D721Med (cell line): ENCODE data around the gene DNMT3A.

ENCODE experiments used
- DNase-seq: peaks from one replicate; pipeline ENCODE4 v3.0.0; 2011; ENCODE audit warnings: low spot score; ENCODE audit not compliant: insufficient read length
- FAIRE-seq: peaks from 2 replicates; lab custom pipeline; 2011; peaks lifted over from hg19 to GRCh38; lab: Jason Lieb, UNC
- TF ChIP-seq, protein P1 (sequence below): IDR thresholded peaks from 2 replicates; pipeline ENCODE4 v1.5.1; 2012; ENCODE audit warnings: mild to moderate bottlenecking, control low read depth; ENCODE audit not compliant: insufficient read depth; ENCODE audit errors: missing control alignments

DNMT3A gene

GRCh38 chr2:25338401-25338800 lies 3.3 kb downstream of the DNMT3A start:
- no peak for FAIRE-seq

DNA sequence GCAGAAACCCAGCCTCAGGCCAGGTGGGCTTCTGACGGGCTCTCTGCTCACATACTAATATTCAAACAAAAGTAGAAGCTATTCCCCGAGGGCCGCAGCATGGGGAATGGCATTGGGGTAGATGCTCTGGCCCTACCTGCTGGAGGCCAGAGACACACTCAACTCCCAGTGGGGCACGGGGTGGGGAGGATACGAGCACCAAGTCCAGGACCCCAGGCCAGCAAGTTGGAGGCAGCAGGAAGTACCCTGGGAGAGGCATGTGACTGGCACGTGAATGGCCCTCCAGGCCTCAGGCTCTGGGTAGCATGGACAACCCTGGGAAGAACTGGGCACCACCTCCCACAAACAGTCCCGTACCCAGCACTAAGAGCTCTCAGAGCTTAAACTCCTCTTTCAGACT lies 3.8 kb downstream of the DNMT3A start:
- no peak for DNase-seq
- TF ChIP-seq, protein P1, sequence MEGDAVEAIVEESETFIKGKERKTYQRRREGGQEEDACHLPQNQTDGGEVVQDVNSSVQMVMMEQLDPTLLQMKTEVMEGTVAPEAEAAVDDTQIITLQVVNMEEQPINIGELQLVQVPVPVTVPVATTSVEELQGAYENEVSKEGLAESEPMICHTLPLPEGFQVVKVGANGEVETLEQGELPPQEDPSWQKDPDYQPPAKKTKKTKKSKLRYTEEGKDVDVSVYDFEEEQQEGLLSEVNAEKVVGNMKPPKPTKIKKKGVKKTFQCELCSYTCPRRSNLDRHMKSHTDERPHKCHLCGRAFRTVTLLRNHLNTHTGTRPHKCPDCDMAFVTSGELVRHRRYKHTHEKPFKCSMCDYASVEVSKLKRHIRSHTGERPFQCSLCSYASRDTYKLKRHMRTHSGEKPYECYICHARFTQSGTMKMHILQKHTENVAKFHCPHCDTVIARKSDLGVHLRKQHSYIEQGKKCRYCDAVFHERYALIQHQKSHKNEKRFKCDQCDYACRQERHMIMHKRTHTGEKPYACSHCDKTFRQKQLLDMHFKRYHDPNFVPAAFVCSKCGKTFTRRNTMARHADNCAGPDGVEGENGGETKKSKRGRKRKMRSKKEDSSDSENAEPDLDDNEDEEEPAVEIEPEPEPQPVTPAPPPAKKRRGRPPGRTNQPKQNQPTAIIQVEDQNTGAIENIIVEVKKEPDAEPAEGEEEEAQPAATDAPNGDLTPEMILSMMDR, result no peak
- no peak for FAIRE-seq

More at GRCh38 chr2:25338401-25338800, 3.3 kb downstream of the DNMT3A start:
- no peak for DNase-seq
- TF ChIP-seq, protein P1, result no peak

- FAIRE-seq, result no peak
- TF ChIP-seq, protein P1, result no peak
These were observed 4.4 kb downstream of the DNMT3A start for GRCh38 chr2:25337276-25337675.

GRCh38 chr2:25336383-25336841 lies 5.3 kb downstream of the DNMT3A start:
- DNase-seq (no peak), FAIRE-seq (no peak)
- TF ChIP-seq, protein P1, result no peak

More at GRCh38 chr2:25337276-25337675, 4.4 kb downstream of the DNMT3A start:
- DNase-seq, result no peak

DNA sequence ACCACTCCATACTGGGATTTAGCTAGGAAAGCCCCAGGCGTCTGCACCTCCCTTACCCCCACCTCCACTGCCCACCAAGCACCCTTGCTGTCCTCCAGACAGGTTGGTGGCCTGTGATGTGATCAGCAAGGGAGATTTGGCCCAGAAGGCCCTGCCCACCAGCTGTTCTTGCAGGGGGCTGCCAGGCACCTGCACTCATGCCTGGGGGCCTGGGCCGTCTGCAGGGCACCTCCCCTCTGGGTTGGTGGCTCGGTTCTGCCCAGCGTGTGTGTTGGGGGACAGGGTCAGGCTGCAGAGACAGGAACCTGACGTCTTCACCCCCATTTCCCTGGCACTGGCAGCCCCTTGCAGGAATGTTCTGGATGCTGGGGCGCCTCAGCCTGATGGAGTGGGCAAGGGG lies 5.8 kb downstream of the DNMT3A start:
- TF ChIP-seq, protein P1, result no peak
- DNase-seq (no peak), FAIRE-seq (no peak)

DNA sequence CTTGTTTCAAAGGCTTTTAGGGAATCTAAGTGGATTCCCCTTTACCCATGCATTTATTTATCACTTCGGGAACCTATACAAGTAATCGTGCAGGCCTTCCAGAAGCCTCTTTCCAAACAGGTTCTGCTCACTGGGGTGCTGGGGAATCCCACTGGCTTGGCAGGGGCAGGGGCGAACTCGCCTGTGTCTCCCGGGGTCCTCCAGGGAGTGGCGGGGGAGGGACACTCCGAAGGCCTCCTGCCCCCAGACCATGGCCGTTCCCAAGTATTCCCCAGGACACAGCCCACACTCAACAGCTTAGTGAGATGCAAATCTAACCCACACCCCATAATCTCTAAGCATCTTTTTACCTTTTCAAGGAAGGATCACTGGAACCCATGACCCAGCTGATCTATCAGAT lies 6.5 kb downstream of the DNMT3A start:
- TF ChIP-seq, protein P1, result no peak
- no peak for DNase-seq
- no peak for FAIRE-seq

- DNase-seq, result no peak
- FAIRE-seq, result no peak
- TF ChIP-seq, protein P1, result no peak
These were observed 7.2 kb downstream of the DNMT3A start for GRCh38 chr2:25334482-25334881.
